ENCODE data around the gene GNB3.

DNA sequence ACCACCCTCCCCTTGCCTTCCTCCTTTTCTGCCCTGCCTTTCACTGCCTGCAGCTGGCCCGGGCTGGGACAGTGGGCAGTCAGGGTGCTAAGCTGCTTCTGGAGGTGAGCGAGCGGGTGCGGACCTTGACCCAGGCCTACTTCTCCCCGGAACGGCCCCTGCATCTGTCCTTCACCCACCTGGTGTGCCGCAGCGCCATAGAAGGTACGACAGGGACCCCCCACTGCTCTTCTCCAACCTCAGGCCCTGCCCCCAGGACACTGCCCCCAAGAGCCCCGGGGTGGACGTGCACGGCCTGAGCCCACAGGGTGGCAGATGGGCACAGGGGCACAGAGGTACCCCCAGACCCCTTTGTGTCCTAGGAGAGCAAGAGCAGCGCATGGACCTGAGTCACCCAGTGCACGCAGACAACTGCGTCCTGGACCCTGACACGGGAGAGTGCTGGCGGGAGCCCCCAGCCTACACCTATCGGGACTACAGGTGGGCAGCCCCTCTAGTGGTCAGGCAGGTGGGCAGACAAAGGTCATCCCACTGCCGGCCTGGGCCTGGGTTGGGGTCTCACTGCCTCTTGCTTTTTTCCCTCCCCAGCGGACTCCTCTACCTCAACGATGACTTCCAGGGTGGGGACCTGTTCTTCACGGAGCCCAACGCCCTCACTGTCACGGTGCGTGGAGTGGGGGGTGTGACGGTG lies 3.2 kb upstream of the GNB3 start:
- TF ChIP-seq, protein P1, sequence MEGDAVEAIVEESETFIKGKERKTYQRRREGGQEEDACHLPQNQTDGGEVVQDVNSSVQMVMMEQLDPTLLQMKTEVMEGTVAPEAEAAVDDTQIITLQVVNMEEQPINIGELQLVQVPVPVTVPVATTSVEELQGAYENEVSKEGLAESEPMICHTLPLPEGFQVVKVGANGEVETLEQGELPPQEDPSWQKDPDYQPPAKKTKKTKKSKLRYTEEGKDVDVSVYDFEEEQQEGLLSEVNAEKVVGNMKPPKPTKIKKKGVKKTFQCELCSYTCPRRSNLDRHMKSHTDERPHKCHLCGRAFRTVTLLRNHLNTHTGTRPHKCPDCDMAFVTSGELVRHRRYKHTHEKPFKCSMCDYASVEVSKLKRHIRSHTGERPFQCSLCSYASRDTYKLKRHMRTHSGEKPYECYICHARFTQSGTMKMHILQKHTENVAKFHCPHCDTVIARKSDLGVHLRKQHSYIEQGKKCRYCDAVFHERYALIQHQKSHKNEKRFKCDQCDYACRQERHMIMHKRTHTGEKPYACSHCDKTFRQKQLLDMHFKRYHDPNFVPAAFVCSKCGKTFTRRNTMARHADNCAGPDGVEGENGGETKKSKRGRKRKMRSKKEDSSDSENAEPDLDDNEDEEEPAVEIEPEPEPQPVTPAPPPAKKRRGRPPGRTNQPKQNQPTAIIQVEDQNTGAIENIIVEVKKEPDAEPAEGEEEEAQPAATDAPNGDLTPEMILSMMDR (IDR thresholded peaks at IDR 0.05): no peak
- TF ChIP-seq POLR2A (IDR thresholded peaks at IDR 0.05): no peak
